Stomach (tissue), 9 donors: ENCODE measurements around the gene EEF1B2. TPM values are rescaled to one million over a fixed set of nuclear protein-coding genes. Genes with fewer than 3 reads are reported as not detected.
A peak's percentile ranks its signal among the peaks of the same experiment; 100 is the strongest.
"Not testable (repeated sequence)": the region's sequence is repeated elsewhere in the genome, so short reads cannot be mapped to it uniquely, and the experiment has no call there.

Experiments used
- DNase-seq, 2 donors: peaks; one replicate each; pipeline versions ENCODE4 v3.0.0 to v3.0.0-alpha.2; 2013 to 2019
- H3K27ac ChIP-seq, 5 donors: fragments of 200-600 bp in 4 of 5; sonication (generic) in 4 of 5; one replicate each; pipeline ENCODE4 v1.5.1; 2013 to 2019; ENCODE audit warnings: mild to moderate bottlenecking in 1 of 5, moderate library complexity in 1 of 5
- H3K27me3 ChIP-seq, 3 donors: fragments of 200-600 bp; sonication (generic); one replicate each; pipeline ENCODE4 v1.5.1; 2017 to 2019; ENCODE audit warnings: mixed run types in 1 of 3
- H3K36me3 ChIP-seq, 4 donors: fragments of 200-600 bp; sonication (generic); 1 replicate in 3 of 4; 2 replicates in 1 of 4; pipeline ENCODE4 v1.5.1; 2016 to 2019
- H3K4me1 ChIP-seq, 4 donors: fragments of 200-600 bp; sonication (generic); one replicate each; pipeline ENCODE4 v1.5.1; 2016 to 2019
- H3K4me3 ChIP-seq, 4 donors: fragments of 200-600 bp; sonication (generic) in 3 of 4; one replicate each; pipeline ENCODE4 v1.5.1; 2016 to 2019; ENCODE audit warnings: mild to moderate bottlenecking in 1 of 4
- H3K9me3 ChIP-seq, 4 donors: fragments of 200-600 bp; sonication (generic); one replicate each; pipeline ENCODE4 v1.5.1; 2016 to 2019
- CTCF ChIP-seq, 7 experiments: fragments of 450-650 bp in 4 of 7; fragments of 200-600 bp in 3 of 7; sonication (generic) in 3 of 7; IDR thresholded peaks; one replicate each; pipeline ENCODE4 v1.5.1; 2016 to 2019; ENCODE audit warnings: antibody characterized with exemption in 7 of 7, control low read depth in 2 of 7, mild to moderate bottlenecking in 1 of 7
- EP300 ChIP-seq: sonication (generic); formaldehyde crosslinking; IDR thresholded peaks from one replicate; pipeline ENCODE4 v1.6.1; 2017; ENCODE audit warnings: antibody characterized with exemption
- POLR2A ChIP-seq, 4 donors: fragments of 450-650 bp; IDR thresholded peaks; one replicate each; pipeline ENCODE4 v1.6.1; 2016; ENCODE audit warnings: antibody characterized with exemption in 4 of 4, control low read depth in 2 of 4, mild to moderate bottlenecking in 1 of 4, moderate library complexity in 1 of 4
- POLR2AphosphoS5 ChIP-seq, 3 donors: sonication (generic); formaldehyde crosslinking; IDR thresholded peaks; one replicate each; pipeline ENCODE4 v1.6.1; 2016; ENCODE audit warnings: antibody characterized with exemption in 3 of 3
- WGBS, 5 donors: extraction: QIAGEN DNeasy Blood & Tissue Kit in 3 of 5; methylation state at CpG; one replicate each; pipeline versions ENCODE4 v1.1.5 to v1.1.7; 2013 to 2018; 5-methylcytosine and 5-hydroxymethylcytosine counted together
- intact Hi-C: fragments of 100-400 bp; cut with DNase I; formaldehyde crosslinking; loops from one replicate; pipeline ENCODE4 v1.15.1; 2023; ENCODE audit warnings: low total_unique reads
- polyA plus RNA-seq, 3 donors: library from polyadenylated mRNA; stranded (reverse); fragments of 200-250 nt; gene quantifications; one replicate each; pipeline ENCODE4 v1.2.3, GENCODE V29; 2013
- total RNA-seq, 5 donors: library from RNA; depleted of rRNA; stranded (reverse); fragments of >200 nt; gene quantifications; one replicate each; pipeline versions ENCODE4 v1.1.0 to v1.2.3, GENCODE V29; 2014 to 2016
- donor health status: healthy with polysubstance abuse.
- donor health status: Bipolar disorder and iron deficiency.
- donor health status: healthy.

EEF1B2 gene
- total and polyA plus RNA-seq, 8 donors = 62.6 to 1,000 (median 622) TPM

DNA sequence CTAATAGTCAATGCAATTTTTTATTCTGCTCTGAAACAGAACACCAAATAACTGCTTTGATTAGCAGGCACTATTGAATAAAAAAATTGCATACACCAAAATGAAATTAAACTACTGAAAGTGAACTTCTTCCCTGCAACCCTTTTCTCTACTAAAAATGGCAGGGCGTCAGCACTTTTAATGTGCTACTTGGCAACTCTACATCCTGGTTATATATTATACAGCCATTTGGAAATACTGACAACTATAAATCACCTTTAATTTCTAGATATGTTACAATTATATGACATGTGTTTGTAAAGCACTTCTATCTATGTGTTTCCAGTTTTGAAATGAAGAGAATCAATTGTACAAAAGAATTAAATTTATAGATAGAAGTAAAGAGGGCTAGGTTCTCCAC lies 10.4 kb upstream of the EEF1B2 start:
- H3K4me3 ChIP-seq = no peak overlapping the region
- H3K4me1 ChIP-seq = peaks cover 0 to 12% (median 6%) of the 10 kb centered on the region in 4 donors
- H3K9me3 ChIP-seq = no peaks in the 10 kb centered on the region
- TF ChIP-seq EP300 (no peak), CTCF (IDR thresholded peaks at IDR 0.05) (no peak), POLR2A (IDR thresholded peaks at IDR 0.05) (no peak), POLR2AphosphoS5 (IDR thresholded peaks at IDR 0.05) (no peak)
- H3K27me3 ChIP-seq = no peaks in the 10 kb centered on the region
- intact Hi-C loops = no loop called here
- DNase-seq = no peak
- peaks cover 50 to 81% (median 78%) of the 10 kb centered on the region in 4 donors for H3K36me3 ChIP-seq
- no peak overlapping the region for H3K27ac ChIP-seq
- WGBS, 5 donors = 77 to 87% (median 83%) methylated on average over 1 of the region's 1 CpG

DNA sequence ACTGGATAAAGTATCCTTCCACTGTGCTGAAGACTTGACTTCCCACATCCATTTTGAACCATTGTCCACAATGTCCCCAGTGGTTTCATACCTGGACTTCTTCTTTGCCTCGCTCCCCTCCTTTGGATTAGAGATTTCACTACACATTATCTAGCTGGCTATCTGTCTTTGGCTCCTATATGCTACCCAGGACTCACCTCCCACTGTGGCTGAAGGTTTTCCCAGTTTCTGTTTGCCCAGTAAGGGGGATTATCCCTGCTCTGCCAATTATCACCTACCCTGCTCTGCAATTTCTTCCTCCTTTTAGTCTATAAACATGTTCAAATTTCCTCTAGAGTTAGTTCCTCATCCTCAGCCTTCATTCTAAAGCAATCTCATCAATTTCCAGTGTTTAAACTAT lies 9.5 kb upstream of the EEF1B2 start:
- no peaks in the 10 kb centered on the region for H3K27me3 ChIP-seq
- intact Hi-C loops = no loop called here
- H3K9me3 ChIP-seq = no peaks in the 10 kb centered on the region
- peaks cover 44 to 75% (median 70%) of the 10 kb centered on the region in 4 donors for H3K36me3 ChIP-seq
- no peak for DNase-seq
- H3K27ac ChIP-seq = no peak overlapping the region
- H3K4me1 ChIP-seq = peaks cover 0 to 20% (median 11%) of the 10 kb centered on the region in 4 donors
- H3K4me3 ChIP-seq = no peak overlapping the region
- 85 to 96% (median 93%) methylated on average over 1 of the region's 1 CpG for WGBS, 5 donors
- no peak for TF ChIP-seq POLR2A (IDR thresholded peaks at IDR 0.05)
- no peak for TF ChIP-seq CTCF (IDR thresholded peaks at IDR 0.05)
- TF ChIP-seq POLR2AphosphoS5 (IDR thresholded peaks at IDR 0.05) = no peak
- no peak for TF ChIP-seq EP300

DNA sequence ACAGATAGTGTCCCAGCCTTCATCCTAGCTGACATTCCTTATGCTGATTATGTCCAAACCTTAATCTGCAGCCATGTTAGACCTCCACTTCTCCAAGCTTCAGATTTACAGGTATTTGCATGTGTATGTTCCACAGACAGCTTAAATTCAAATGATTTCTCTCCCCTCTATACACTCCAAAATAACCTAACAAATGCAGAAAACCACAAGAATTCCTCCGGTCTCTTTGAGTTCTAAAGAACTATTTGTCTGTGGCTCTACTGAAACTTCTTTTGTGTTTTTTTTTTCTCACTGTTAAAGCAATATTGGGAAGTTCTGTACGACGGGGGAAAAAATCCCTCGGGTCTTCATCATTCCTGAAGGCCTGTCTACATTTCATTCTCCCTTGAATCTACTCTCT lies 9.1 kb upstream of the EEF1B2 start:
- H3K4me3 ChIP-seq = no peak overlapping the region
- no peak for DNase-seq
- peaks cover 39 to 73% (median 68%) of the 10 kb centered on the region in 4 donors for H3K36me3 ChIP-seq
- intact Hi-C loops = no loop called here
- H3K9me3 ChIP-seq = no peaks in the 10 kb centered on the region
- H3K4me1 ChIP-seq = peaks cover 0 to 25% (median 15%) of the 10 kb centered on the region in 4 donors
- 80 to 94% (median 90%) methylated on average over 4 of the region's 4 CpGs for WGBS, 5 donors
- no peak overlapping the region for H3K27ac ChIP-seq
- no peak for TF ChIP-seq CTCF (IDR thresholded peaks at IDR 0.05)
- TF ChIP-seq POLR2A (IDR thresholded peaks at IDR 0.05) = no peak
- TF ChIP-seq POLR2AphosphoS5 (IDR thresholded peaks at IDR 0.05) = no peak
- TF ChIP-seq EP300 = no peak
- H3K27me3 ChIP-seq = no peaks in the 10 kb centered on the region

GRCh38 chr2:206154197-206154596 lies 5.5 kb upstream of the EEF1B2 start:
- TF ChIP-seq POLR2A (IDR thresholded peaks at IDR 0.05) = no peak
- TF ChIP-seq EP300 = no peak
- no peak for TF ChIP-seq CTCF (IDR thresholded peaks at IDR 0.05)
- no peak for TF ChIP-seq POLR2AphosphoS5 (IDR thresholded peaks at IDR 0.05)
- H3K4me1 ChIP-seq = peaks cover 8 to 53% (median 34%) of the 10 kb centered on the region in 4 donors
- H3K27me3 ChIP-seq = no peaks in the 10 kb centered on the region
- no peak overlapping the region for H3K4me3 ChIP-seq
- H3K27ac ChIP-seq = no peak overlapping the region
- 66 to 82% (median 73%) methylated on average over 3 of the region's 3 CpGs for WGBS, 5 donors
- H3K36me3 ChIP-seq = peaks cover 11 to 38% (median 32%) of the 10 kb centered on the region in 4 donors
- DNase-seq = peak in 1 of 2 donors; percentile 17
- H3K9me3 ChIP-seq = no peaks in the 10 kb centered on the region
- intact Hi-C loops = no loop called here

- H3K9me3 ChIP-seq, intact Hi-C loops, DNase-seq, H3K27me3 ChIP-seq: not testable (repeated sequence)
- peaks cover 20 to 72% (median 49%) of the 10 kb centered on the region in 4 donors for H3K4me1 ChIP-seq
- H3K4me3 ChIP-seq = peak overlapping the region in 1 of 4 donors; percentile 72
- 83 to 90% (median 85%) methylated on average over 11 of the region's 11 CpGs for WGBS, 5 donors
- peak overlapping the region in 1 of 5 donors; percentile 28 for H3K27ac ChIP-seq
- peaks cover 12 to 25% (median 19%) of the 10 kb centered on the region in 4 donors for H3K36me3 ChIP-seq
These were observed 2.7 kb upstream of the EEF1B2 start for GRCh38 chr2:206157014-206157413.
